H1 (cell line): ENCODE results near the gene MAP3K14. TPM values are rescaled to one million over a fixed set of nuclear protein-coding genes. Genes with fewer than 3 reads are reported as not detected.
A peak's percentile ranks its signal among the peaks of the same experiment; 100 is the strongest.

ENCODE experiments used
- CTCF ChIP-seq, 3 experiments: IDR thresholded peaks; 1 replicate in 2 of 3; 2 replicates in 1 of 3; pipeline versions ENCODE4 v1.5.1 to v1.6.1; 2011; ENCODE audit warnings: low read length in 3 of 3, mild to moderate bottlenecking in 3 of 3, inconsistent platforms in 2 of 3, low read depth in 1 of 3, moderate library complexity in 1 of 3; ENCODE audit not compliant: insufficient read depth in 1 of 3; ENCODE audit errors: control extremely low read depth in 1 of 3
- POLR2AphosphoS5 ChIP-seq: IDR thresholded peaks from 2 replicates; pipeline ENCODE4 v1.6.1; 2011; ENCODE audit warnings: low read depth, low read length
- SUZ12 ChIP-seq: fragments of 200-600 bp; sonication (generic); IDR thresholded peaks from 2 replicates; pipeline ENCODE4 v1.6.1; 2012; ENCODE audit warnings: mild to moderate bottlenecking, inconsistent platforms, low read length, moderate library complexity, mixed read lengths
- polyA plus RNA-seq, 7 experiments: library from polyadenylated mRNA; depleted of rRNA in 3 of 7; stranded (reverse) in 5 of 7; unstranded in 2 of 7; fragments of >200 nt in 5 of 7; fragments of 200-250 nt in 2 of 7; gene quantifications; 1 replicate in 5 of 7; 2 replicates in 1 of 7; 4 replicates in 1 of 7; pipeline versions ENCODE4 v1.2.1 to v1.2.3, GENCODE V29; 2011 to 2013; ENCODE audit warnings: missing spikeins in 2 of 7, mixed read lengths in 2 of 7
- total RNA-seq: library from RNA; stranded (reverse); fragmentation: NEBNext Ultra II Directional; extraction: Animal tissue kit (Norgen Biotek cat#: 25700); gene quantifications from 2 replicates; pipeline ENCODE4 v1.2.1, GENCODE V29; 2021

Gene MAP3K14
- total and polyA plus RNA-seq, 2 of the 8 experiments (the other 6 are each of a cell fraction or from before 2014, with no cell fraction given): 5.2 to 6.1 TPM

- TF ChIP-seq POLR2AphosphoS5 (no peak), SUZ12 (no peak), CTCF (IDR thresholded peaks at IDR 0.05; ENCODE audit: control extremely low read depth in 1 of 3, insufficient read depth in 1 of 3, low read depth in 1 of 3, low read length in 3 of 3) (peak in 1 of 3 experiments; percentile 16; a peak in 1 of 4 replicates)
- TF ChIP-seq, all 59 proteins: peak for 2
Measured at GRCh38 chr17:45293413-45294211, 23.2 kb downstream of the MAP3K14 start (continued).
